GM19099 (cell line): ENCODE measurements around the gene CES1.

Experiments used
- POLR2A ChIP-seq: IDR thresholded peaks from 3 replicates; pipeline ENCODE4 v1.6.1; 2011; ENCODE audit warnings: low read depth; ENCODE audit not compliant: insufficient read length; ENCODE audit errors: extremely low read depth

The CES1 gene

GRCh38 chr16:55809386-55809785, 23.5 kb downstream of the CES1 start:
- no peak for TF ChIP-seq POLR2A

DNA sequence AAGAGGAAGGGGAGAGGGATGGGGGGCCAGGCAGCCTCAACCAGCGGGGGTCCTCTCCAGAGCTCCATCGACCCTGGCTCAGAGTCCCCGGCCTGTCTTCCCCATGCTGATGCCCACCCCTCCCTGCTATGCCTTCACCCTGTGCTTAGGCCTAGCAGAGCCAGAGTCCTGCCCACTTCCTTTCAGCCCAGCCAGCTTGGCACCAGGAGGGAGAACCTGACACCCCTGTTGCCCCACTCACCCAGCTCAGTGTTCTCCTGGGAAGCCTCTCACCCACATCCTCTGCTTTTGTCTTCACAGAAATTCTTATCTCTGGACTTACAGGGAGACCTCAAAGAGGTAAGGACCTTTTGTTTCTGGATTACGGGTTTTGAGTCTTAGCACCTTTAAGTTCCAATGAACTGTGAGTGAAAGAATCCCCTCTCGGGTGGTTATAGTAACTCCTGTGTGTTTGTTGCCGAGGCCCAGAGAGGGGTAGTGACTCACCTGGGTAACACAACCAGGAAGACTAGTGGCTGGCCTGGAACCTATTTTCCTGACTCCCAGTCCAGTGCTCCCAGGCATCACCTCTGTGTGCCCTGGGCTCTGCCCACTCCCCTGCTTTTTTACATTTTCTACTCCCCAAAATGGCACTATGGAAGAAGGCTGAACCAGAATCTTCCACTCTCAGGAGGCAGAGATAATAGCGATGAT, 53.3 kb downstream of the CES1 start:
- TF ChIP-seq POLR2A, result no peak

- TF ChIP-seq POLR2A, result no peak
Observed at GRCh38 chr16:55778757-55779156, 54.1 kb downstream of the CES1 start.

GRCh38 chr16:55775857-55776256, 57.0 kb downstream of the CES1 start:
- no peak for TF ChIP-seq POLR2A

DNA sequence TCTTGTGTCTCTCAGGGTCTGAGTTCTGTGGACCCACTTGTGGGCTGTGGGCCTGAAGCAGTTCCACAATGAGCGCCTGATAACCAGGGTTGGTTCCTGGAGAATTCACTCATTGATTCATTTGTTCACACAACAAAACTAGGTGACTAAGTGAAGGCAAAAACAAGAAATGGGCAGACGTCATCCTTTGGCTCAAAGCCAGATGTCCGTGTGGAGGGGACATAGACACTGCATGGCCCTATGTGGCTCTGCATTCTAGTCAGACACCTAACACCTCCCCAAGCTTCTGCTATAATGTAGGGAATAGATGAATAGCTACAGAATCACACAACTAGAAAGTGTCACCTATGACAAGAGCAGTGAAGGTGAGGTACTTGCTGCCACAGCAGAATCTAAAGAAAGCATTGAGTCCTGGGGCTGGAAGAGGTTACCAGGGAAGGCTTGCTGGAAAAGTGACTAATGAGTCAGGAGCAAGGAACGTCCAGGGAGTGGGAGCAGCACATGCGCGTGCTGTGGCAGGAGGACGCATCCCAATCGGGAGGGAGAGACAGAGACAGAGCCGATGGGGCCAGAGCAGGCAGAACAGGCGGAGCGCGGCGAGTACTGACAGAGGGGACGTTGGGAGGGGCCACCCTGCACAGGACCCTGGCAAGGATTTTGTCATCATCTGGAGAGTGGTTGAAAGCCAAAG, 58.9 kb downstream of the CES1 start:
- TF ChIP-seq POLR2A, result no peak

GRCh38 chr16:55765161-55765560, 67.7 kb downstream of the CES1 start:
- no peak for TF ChIP-seq POLR2A

DNA sequence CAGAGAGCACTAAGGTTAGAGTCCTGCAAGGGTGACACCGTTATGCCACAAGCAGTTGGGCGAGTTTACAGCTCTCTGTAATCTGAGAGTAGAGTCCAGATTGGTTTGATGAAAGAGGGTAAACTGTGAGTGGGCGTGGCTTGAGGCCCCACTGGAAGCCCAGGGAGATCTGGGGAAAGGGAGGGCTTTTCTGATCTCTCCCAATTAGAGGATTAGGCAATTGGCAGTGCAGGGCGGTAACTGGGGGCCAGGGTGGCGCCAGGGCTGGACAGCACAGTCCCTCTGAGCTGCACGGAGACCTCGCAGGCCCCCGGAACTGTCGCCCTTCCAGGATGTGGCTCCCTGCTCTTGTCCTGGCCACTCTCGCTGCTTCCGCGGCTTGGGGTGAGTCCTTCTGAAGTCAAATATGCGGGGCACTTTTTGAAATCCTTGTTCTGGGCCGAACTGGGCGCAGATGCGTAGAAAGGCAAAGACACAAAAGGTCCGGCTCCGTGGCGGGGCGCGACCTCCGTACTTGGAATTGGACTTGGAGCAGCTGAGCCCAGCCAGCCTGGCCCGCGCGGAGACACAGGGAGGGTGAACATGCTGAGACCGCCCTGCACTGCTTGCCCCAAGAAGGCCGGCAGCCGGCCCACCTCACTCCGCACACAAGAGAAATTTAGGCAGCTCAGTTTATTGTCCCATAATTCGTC, 72.4 kb downstream of the CES1 start:
- TF ChIP-seq POLR2A, result no peak

GRCh38 chr16:55756963-55757362, 75.9 kb downstream of the CES1 start:
- no peak for TF ChIP-seq POLR2A

- TF ChIP-seq POLR2A, result no peak
Observed at GRCh38 chr16:55754056-55754455, 78.8 kb downstream of the CES1 start.
